Embryonic facial prominence (tissue), 1 donor: ENCODE results near the gene RSRC1.
"Not testable (repeated sequence)": the region's sequence is repeated elsewhere in the genome, so short reads cannot be mapped to it uniquely, and the experiment has no call there.

Source experiments
- DNase-seq: peaks from one replicate; pipeline ENCODE4 v3.0.0-alpha.2; 2016; ENCODE audit errors: extremely low spot score

RSRC1 gene

GRCh38 chr3:158404131-158404718 lies 294.3 kb downstream of the RSRC1 start:
- DNase-seq: no peak

GRCh38 chr3:158405507-158405906 lies 295.6 kb downstream of the RSRC1 start:
- DNase-seq: no peak

- DNase-seq: no peak
These were observed 298.1 kb downstream of the RSRC1 start for GRCh38 chr3:158407844-158408517.

DNA sequence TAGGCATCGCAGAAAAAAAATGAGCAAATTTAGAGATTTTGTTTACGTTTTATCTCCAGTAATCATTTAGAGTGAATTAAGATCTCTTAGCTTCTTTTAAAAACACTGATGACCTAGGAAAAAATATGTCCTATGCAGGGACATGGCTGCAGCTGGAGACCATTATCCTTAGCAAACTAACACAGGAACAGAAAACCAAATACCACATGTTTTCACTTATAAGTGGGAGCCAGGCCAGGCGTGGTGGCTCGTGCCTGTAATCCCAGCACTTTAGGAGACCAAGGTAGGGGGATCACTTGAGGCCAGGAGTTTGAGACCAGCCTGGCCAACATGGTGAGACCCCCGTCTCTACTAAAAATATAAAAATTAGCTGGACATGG lies 298.6 kb downstream of the RSRC1 start:
- not testable (repeated sequence) for DNase-seq

DNA sequence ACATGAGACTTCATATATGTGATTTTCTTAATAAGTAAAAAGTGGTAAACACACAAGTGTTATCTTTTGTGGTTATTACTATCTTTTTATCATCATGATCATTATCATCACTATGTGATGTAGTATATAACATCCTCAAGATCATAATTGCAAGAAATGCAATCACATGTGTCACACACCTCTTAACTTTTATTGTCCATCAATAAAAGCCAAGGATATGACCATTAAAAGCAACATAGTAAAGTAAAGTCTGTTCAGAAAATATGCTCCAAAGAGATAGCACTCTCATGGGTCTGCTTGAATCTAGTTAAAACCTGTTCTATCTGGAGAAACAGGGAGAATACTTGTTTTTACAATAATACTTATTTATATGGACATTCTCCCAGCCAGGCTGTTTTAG lies 308.1 kb downstream of the RSRC1 start:
- no peak for DNase-seq

GRCh38 chr3:158419820-158420653 lies 310.1 kb downstream of the RSRC1 start:
- DNase-seq: no peak

DNA sequence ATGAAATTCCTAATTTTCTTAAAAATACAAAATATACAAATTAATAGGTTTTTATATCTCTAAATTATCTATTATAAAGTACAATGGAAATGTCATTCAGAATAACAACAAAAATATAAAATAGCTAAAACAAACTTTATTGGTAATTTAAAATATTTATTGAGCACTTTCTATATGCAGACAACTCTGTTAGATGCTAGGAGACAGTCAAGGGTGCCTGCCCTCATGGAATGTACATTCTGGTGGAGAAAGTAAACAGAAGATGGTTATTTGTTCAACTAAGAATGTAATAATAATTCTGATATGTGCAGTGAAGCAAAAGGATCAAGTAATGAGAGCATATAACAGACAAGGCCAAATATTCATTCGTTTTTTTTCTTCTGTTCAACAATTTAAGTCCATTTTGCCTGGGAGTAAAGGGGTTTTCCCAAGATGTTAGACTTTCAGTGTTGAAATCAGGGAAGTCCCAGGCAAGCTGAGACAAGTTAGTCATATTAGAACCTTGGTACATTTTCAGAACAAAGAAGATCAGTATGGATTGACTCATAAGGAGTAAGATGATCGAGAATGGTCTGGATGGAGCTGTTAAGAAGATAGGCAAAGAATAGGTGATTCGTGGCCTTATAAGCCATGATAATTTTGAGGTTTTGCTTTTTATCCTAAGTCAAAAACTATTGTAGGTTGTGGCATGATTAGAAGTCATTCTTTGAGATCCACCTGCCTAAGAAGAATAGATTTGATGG lies 310.9 kb downstream of the RSRC1 start:
- no peak for DNase-seq

GRCh38 chr3:158430448-158430847 lies 320.6 kb downstream of the RSRC1 start:
- no peak for DNase-seq

GRCh38 chr3:158430968-158431367 lies 321.1 kb downstream of the RSRC1 start:
- no peak for DNase-seq

- no peak for DNase-seq
These were observed 321.9 kb downstream of the RSRC1 start for GRCh38 chr3:158431829-158432228.

DNA sequence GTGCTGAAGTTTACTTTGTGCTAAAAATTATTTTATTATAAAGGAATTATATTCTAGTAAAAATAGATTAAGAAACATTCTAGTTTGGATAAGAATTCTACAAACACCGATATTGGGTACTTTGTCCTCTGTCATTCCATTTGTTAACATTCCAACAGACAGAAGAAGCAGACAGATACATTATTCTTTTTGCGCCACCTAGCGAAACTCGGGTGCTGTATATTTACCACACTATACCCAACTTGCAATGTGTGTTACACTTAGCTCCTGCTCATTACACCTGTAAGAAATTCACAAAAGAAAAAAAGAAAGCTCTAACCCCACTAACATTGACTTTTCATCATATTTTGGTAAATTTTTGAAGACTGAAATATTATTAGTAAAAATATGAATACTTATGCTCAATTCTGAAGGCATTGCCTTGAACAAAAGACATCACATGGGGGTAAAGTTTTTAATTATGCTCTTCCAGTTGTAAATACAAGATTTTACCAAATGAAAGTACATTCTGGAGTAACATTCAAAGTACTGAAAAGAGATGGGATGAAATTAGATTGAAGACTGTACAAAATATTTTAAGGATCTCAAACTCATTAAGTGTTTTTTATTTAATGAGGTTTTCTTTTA lies 324.6 kb downstream of the RSRC1 start:
- no peak for DNase-seq

GRCh38 chr3:158443632-158444031 lies 333.7 kb downstream of the RSRC1 start:
- DNase-seq: no peak

DNA sequence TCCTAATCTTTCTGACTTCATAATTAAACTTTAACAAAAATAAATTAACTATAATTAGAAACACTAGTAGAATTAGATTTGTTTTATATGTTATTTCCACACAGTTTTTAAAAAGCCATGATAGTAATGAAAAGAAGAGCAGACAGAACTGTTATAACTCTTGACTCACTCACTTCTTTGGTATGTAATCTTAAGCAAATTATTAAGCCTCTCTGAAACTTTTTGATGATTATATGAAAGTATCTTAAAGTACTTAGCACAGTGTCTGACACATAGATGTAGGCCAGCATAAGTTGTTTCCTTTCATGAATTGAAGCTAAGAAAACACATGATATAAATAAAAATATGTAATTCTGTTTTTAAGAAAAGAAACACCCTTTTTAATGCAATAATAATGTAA lies 337.5 kb downstream of the RSRC1 start:
- DNase-seq: no peak

- no peak for DNase-seq
These were observed 341.6 kb downstream of the RSRC1 start for GRCh38 chr3:158451405-158452055.

DNA sequence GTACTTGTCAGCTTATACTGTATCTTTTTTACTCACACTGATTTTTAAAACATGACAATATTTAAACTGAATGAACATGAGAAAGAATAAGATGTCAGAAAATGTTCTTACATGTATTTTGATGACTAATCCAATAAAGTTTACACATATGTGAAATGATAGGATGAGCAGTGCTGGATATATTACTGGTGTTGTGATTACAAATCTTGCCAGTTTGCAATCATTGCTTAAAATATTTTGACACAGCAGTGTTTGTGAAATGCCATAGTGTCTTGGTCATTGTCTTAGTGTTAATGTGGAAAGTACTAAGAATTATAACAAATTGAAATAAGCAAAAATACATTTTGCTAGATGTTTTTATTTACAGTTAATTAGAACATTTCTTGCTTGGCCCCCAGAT lies 342.4 kb downstream of the RSRC1 start:
- DNase-seq: no peak

DNA sequence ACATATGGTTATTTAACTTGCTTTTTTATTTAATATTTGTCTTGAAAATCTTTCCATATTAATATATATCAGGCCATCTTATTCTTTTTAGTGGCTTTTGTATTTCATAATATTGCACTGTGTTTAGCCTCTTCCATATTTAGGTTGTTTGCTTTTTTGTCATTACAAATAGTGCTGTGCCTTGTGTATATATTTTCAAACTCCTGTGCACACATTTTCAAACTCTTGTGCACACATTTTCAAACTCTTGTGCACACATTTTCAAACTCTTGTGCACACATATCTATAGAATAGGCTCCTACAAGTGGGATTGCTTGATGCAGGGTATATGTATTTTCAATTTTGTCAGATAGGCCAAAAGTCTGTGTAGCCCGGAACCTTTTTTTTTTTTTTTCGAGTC lies 343.1 kb downstream of the RSRC1 start:
- DNase-seq: no peak

- DNase-seq: no peak
These were observed 344.0 kb downstream of the RSRC1 start for GRCh38 chr3:158453865-158454264.

GRCh38 chr3:158455406-158455805 lies 345.5 kb downstream of the RSRC1 start:
- no peak for DNase-seq

- no peak for DNase-seq
These were observed 346.2 kb downstream of the RSRC1 start for GRCh38 chr3:158456114-158456513.

- no peak for DNase-seq
These were observed 348.6 kb downstream of the RSRC1 start for GRCh38 chr3:158458464-158458863.

GRCh38 chr3:158460926-158461325 lies 351.0 kb downstream of the RSRC1 start:
- no peak for DNase-seq
